ENCODE results near the gene LSAMP. TPM values are rescaled to one million over a fixed set of nuclear protein-coding genes. Genes with fewer than 3 reads are reported as not detected.

Gene LSAMP
- total RNA-seq, 1 experiment from 2014 or later: not detected

- no peaks in the 10 kb centered on the region for H3K36me3 Mint-ChIP-seq (ENCODE audit: insufficient read depth, unreplicated experiment)
- TF ChIP-seq CTCF (IDR thresholded peaks at IDR 0.05; ENCODE audit: insufficient read depth in 1 of 2, low read depth in 1 of 2, low read length in 1 of 2, severe bottlenecking in 1 of 2, unreplicated experiment in 1 of 2): no peak
- H3K4me1 ChIP-seq: no peaks in the 10 kb centered on the region
- H3K9me3 ChIP-seq: no peaks in the 10 kb centered on the region
- no peaks in the 10 kb centered on the region for H3K9me3 Mint-ChIP-seq (ENCODE audit: unreplicated experiment)
- peaks cover 3% of the 10 kb centered on the region for H3K27me3 Mint-ChIP-seq (ENCODE audit: insufficient read depth, unreplicated experiment)
- no peak overlapping the region for H3K27ac Mint-ChIP-seq (ENCODE audit: unreplicated experiment)
- no peak overlapping the region for H3K4me3 Mint-ChIP-seq (ENCODE audit: unreplicated experiment)
- CTCF ChIA-PET: no interaction called here
- BruUV-seq (replicated peaks): no TSS peak
- H3K27me3 ChIP-seq (replicated peaks; ENCODE audit: control insufficient read depth, insufficient read depth, low read length): no peaks in the 10 kb centered on the region
- intact Hi-C loops (cut with micrococcal nuclease; ENCODE audit: unreplicated experiment): no loop called here
- POLR2A ChIA-PET: no interaction called here
- no peaks in the 10 kb centered on the region for H3K4me1 Mint-ChIP-seq (ENCODE audit: low read depth, unreplicated experiment)
- DNase-seq: no peak
- H3K36me3 ChIP-seq (ENCODE audit: control insufficient read depth, insufficient read depth, low read length): no peaks in the 10 kb centered on the region
- H3K4me3 ChIP-seq (ENCODE audit: low read depth, low read length): no peak overlapping the region
Observed at GRCh38 chr3:116288485-116288884, 156.8 kb downstream of the LSAMP start.

GRCh38 chr3:116285781-116286421, 159.4 kb downstream of the LSAMP start:
- intact Hi-C loops (cut with micrococcal nuclease; ENCODE audit: unreplicated experiment): no loop called here
- BruUV-seq (replicated peaks): no TSS peak
- H3K27ac Mint-ChIP-seq (ENCODE audit: unreplicated experiment): no peak overlapping the region

GRCh38 chr3:116281313-116282143, 163.8 kb downstream of the LSAMP start:
- Mint-ChIP-seq H3K27ac (ENCODE audit: unreplicated experiment) (no peak overlapping the region), H3K9me3 (ENCODE audit: unreplicated experiment) (no peaks in the 10 kb centered on the region), H3K4me3 (ENCODE audit: unreplicated experiment) (no peak overlapping the region), H3K27me3 (ENCODE audit: insufficient read depth, unreplicated experiment) (peaks cover 4% of the 10 kb centered on the region), H3K4me1 (ENCODE audit: low read depth, unreplicated experiment) (no peaks in the 10 kb centered on the region), H3K36me3 (ENCODE audit: insufficient read depth, unreplicated experiment) (no peaks in the 10 kb centered on the region)
- ChIA-PET CTCF (no interaction called here), POLR2A (no interaction called here)
- Histone ChIP-seq H3K9me3 (no peaks in the 10 kb centered on the region), H3K4me3 (ENCODE audit: low read depth, low read length) (no peak overlapping the region), H3K4me1 (no peaks in the 10 kb centered on the region), H3K27me3 (replicated peaks; ENCODE audit: control insufficient read depth, insufficient read depth, low read length) (no peaks in the 10 kb centered on the region), H3K36me3 (ENCODE audit: control insufficient read depth, insufficient read depth, low read length) (no peaks in the 10 kb centered on the region)
- BruUV-seq (replicated peaks): no TSS peak
- intact Hi-C loops (cut with micrococcal nuclease; ENCODE audit: unreplicated experiment): no loop called here
- no peak for DNase-seq
- TF ChIP-seq CTCF (IDR thresholded peaks at IDR 0.05; ENCODE audit: insufficient read depth in 1 of 2, low read depth in 1 of 2, low read length in 1 of 2, severe bottlenecking in 1 of 2, unreplicated experiment in 1 of 2): no peak

More at GRCh38 chr3:116285781-116286421, 159.4 kb downstream of the LSAMP start:
- H3K36me3 Mint-ChIP-seq (ENCODE audit: insufficient read depth, unreplicated experiment): no peaks in the 10 kb centered on the region
- no peak for DNase-seq
- TF ChIP-seq CTCF (IDR thresholded peaks at IDR 0.05; ENCODE audit: insufficient read depth in 1 of 2, low read depth in 1 of 2, low read length in 1 of 2, severe bottlenecking in 1 of 2, unreplicated experiment in 1 of 2): no peak
- H3K4me3 ChIP-seq (ENCODE audit: low read depth, low read length): no peak overlapping the region
- POLR2A ChIA-PET: no interaction called here
- H3K9me3 Mint-ChIP-seq (ENCODE audit: unreplicated experiment): no peaks in the 10 kb centered on the region
- no peaks in the 10 kb centered on the region for H3K36me3 ChIP-seq (ENCODE audit: control insufficient read depth, insufficient read depth, low read length)
- no peak overlapping the region for H3K4me3 Mint-ChIP-seq (ENCODE audit: unreplicated experiment)
- no peaks in the 10 kb centered on the region for H3K9me3 ChIP-seq
- CTCF ChIA-PET: no interaction called here
- H3K27me3 ChIP-seq (replicated peaks; ENCODE audit: control insufficient read depth, insufficient read depth, low read length): no peaks in the 10 kb centered on the region
- H3K4me1 ChIP-seq: no peaks in the 10 kb centered on the region
- peaks cover 4% of the 10 kb centered on the region for H3K27me3 Mint-ChIP-seq (ENCODE audit: insufficient read depth, unreplicated experiment)
- H3K4me1 Mint-ChIP-seq (ENCODE audit: low read depth, unreplicated experiment): no peaks in the 10 kb centered on the region

All from Caco-2 (cell line).